ENCODE data around the gene STARD3NL. TPM values are rescaled to one million over a fixed set of nuclear protein-coding genes. Genes with fewer than 3 reads are reported as not detected.

The STARD3NL gene
- total and polyA plus RNA-seq, 4 experiments from 2014 or later = 11.4 to 54.4 (median 19.9) TPM

DNA sequence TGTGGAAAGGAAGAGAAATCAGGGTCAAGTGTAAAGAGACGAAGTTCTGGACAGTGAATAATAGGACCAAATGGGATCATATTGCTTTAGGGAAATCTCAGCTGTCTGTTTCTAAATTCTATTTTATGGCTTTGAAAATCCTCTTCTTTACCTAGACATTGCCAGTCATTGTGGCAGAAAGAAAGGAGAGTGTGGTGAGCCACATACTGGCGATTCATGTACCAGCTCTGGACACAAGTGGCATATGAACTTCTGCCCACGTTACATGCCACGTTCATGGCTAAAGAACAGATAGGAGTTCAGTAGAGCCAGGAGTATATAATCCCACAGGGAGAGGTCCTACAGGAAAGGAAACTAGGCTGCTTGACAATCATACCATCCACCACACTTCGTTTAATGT is 28.0 kb downstream of the STARD3NL start:
- no peak for DNase-seq
- Mint-ChIP-seq H3K27ac (peak overlapping the region in 3 of 7 donors; percentile 25 to 48 (median 37)), H3K4me3 (no peak overlapping the region), H3K9me3 (peaks cover 0 to 1% (median 0%) of the 10 kb centered on the region in 8 donors), H3K4me1 (peaks cover 0 to under 1% (median 0%) of the 10 kb centered on the region in 4 donors), H3K27me3 (no peaks in the 10 kb centered on the region), H3K36me3 (peaks cover 19 to 31% of the 10 kb centered on the region in 2 donors)
- intact Hi-C loops (cut with micrococcal nuclease) = no loop called here
- CTCF ChIA-PET (ENCODE audit: partially characterized antibody) = interaction anchor here (1.6 to 2.4 kb wide), 4 partner anchors 10 to 168 kb away, joined by 5 to 20 read pairs (median 8); no protein-coding TSS in a partner anchor
- Histone ChIP-seq H3K4me3 (ENCODE audit: low read length in 2 of 2) (no peak overlapping the region), H3K27ac (ENCODE audit: low read depth, low read length) (no peak overlapping the region), H3K4me1 (ENCODE audit: insufficient read depth, low read length) (no peaks in the 10 kb centered on the region), H3K27me3 (ENCODE audit: insufficient read depth, low read length) (no peaks in the 10 kb centered on the region), H3K9me3 (ENCODE audit: control insufficient read depth in 1 of 2, low read length in 2 of 2) (no peaks in the 10 kb centered on the region), H3K36me3 (ENCODE audit: insufficient read depth, low read length) (no peaks in the 10 kb centered on the region)
- POLR2A ChIA-PET (ENCODE audit: partially characterized antibody) = interaction anchor here (1.2 kb wide), 1 partner anchor 10 kb away, joined by 4 read pairs; no protein-coding TSS in a partner anchor

- H3K4me1 ChIP-seq (ENCODE audit: insufficient read depth, low read length) = no peaks in the 10 kb centered on the region
- H3K27me3 ChIP-seq (ENCODE audit: insufficient read depth, low read length) = no peaks in the 10 kb centered on the region
- ChIA-PET CTCF (ENCODE audit: partially characterized antibody) (interaction anchor here (1.0 to 2.4 kb wide), 4 partner anchors 8 to 166 kb away, joined by 4 to 20 read pairs (median 8); no protein-coding TSS in a partner anchor), POLR2A (ENCODE audit: partially characterized antibody) (no interaction called here)
- Mint-ChIP-seq H3K27ac (peak overlapping the region in 1 of 7 donors; percentile 17), H3K4me3 (no peak overlapping the region), H3K4me1 (peaks cover 0 to 3% (median 0%) of the 10 kb centered on the region in 4 donors), H3K36me3 (peaks cover 11 to 30% of the 10 kb centered on the region in 2 donors), H3K27me3 (no peaks in the 10 kb centered on the region), H3K9me3 (peaks cover 0 to 2% (median 0%) of the 10 kb centered on the region in 8 donors)
- no peaks in the 10 kb centered on the region for H3K9me3 ChIP-seq (ENCODE audit: control insufficient read depth in 1 of 2, low read length in 2 of 2)
- intact Hi-C loops (cut with micrococcal nuclease) = no loop called here
- H3K27ac ChIP-seq (ENCODE audit: low read depth, low read length) = no peak overlapping the region
- DNase-seq = no peak
- H3K4me3 ChIP-seq (ENCODE audit: low read length in 2 of 2) = no peak overlapping the region
- H3K36me3 ChIP-seq (ENCODE audit: insufficient read depth, low read length) = no peaks in the 10 kb centered on the region
These were observed 29.8 kb downstream of the STARD3NL start for GRCh38 chr7:38207843-38208242.

DNA sequence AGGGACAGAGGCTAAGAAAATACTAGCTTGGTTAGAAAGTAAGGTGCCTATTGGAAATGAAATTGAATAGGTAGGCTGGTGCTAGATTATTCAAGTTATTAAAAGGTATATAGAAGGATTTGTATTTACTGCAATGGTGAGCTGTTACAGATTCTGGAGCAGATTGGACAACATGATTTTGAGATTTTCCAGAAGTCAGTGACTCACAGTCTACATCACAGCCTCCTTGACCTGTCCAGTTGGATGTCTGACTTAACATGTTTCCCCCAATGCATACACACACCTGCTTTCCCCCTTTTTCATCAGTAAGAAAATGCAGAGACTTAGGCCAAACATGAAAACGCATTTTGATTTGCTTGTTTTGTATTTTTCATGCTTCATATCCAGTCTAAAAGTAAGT is 33.4 kb downstream of the STARD3NL start:
- CTCF ChIA-PET (ENCODE audit: partially characterized antibody) = interaction anchor here (0.5 to 5.5 kb wide), 9 partner anchors 10 to 163 kb away, joined by 3 to 55 read pairs (median 4); no protein-coding TSS in a partner anchor
- POLR2A ChIA-PET (ENCODE audit: partially characterized antibody) = no interaction called here

GRCh38 chr7:38211940-38212339 is 33.9 kb downstream of the STARD3NL start:
- Histone ChIP-seq H3K4me3 (ENCODE audit: low read length in 2 of 2) (no peak overlapping the region), H3K27me3 (ENCODE audit: insufficient read depth, low read length) (no peaks in the 10 kb centered on the region), H3K4me1 (ENCODE audit: insufficient read depth, low read length) (peaks cover 17% of the 10 kb centered on the region), H3K27ac (ENCODE audit: low read depth, low read length) (no peak overlapping the region), H3K9me3 (ENCODE audit: control insufficient read depth in 1 of 2, low read length in 2 of 2) (no peaks in the 10 kb centered on the region), H3K36me3 (ENCODE audit: insufficient read depth, low read length) (no peaks in the 10 kb centered on the region)
- Mint-ChIP-seq H3K4me1 (peaks cover 8 to 17% (median 14%) of the 10 kb centered on the region in 4 donors), H3K27me3 (no peaks in the 10 kb centered on the region), H3K4me3 (no peak overlapping the region), H3K9me3 (peaks cover 0 to 1% (median 0%) of the 10 kb centered on the region in 8 donors), H3K27ac (peak overlapping the region in 3 of 7 donors; percentile 24 to 59 (median 48)), H3K36me3 (peaks cover 9 to 34% of the 10 kb centered on the region in 2 donors)
- ChIA-PET POLR2A (ENCODE audit: partially characterized antibody) (no interaction called here), CTCF (ENCODE audit: partially characterized antibody) (interaction anchor here (0.5 to 5.5 kb wide), 9 partner anchors 10 to 162 kb away, joined by 3 to 55 read pairs (median 4); no protein-coding TSS in a partner anchor)
- intact Hi-C loops (cut with micrococcal nuclease) = no loop called here
- no peak for DNase-seq

More for the DNA sequence above, 33.4 kb downstream of the STARD3NL start:
- no peak overlapping the region for H3K4me3 Mint-ChIP-seq
- H3K4me3 ChIP-seq (ENCODE audit: low read length in 2 of 2) = no peak overlapping the region
- no peaks in the 10 kb centered on the region for H3K36me3 ChIP-seq (ENCODE audit: insufficient read depth, low read length)
- no peaks in the 10 kb centered on the region for H3K9me3 ChIP-seq (ENCODE audit: control insufficient read depth in 1 of 2, low read length in 2 of 2)
- peaks cover 9 to 34% of the 10 kb centered on the region in 2 donors for H3K36me3 Mint-ChIP-seq
- no peak for DNase-seq
- intact Hi-C loops (cut with micrococcal nuclease) = no loop called here
- H3K9me3 Mint-ChIP-seq = peaks cover 0 to 1% (median 0%) of the 10 kb centered on the region in 8 donors
- peaks cover 13% of the 10 kb centered on the region for H3K4me1 ChIP-seq (ENCODE audit: insufficient read depth, low read length)
- H3K27ac Mint-ChIP-seq = peak overlapping the region in 3 of 7 donors; percentile 5 to 59 (median 24)
- no peak overlapping the region for H3K27ac ChIP-seq (ENCODE audit: low read depth, low read length)
- peaks cover 7 to 13% (median 11%) of the 10 kb centered on the region in 4 donors for H3K4me1 Mint-ChIP-seq
- no peaks in the 10 kb centered on the region for H3K27me3 Mint-ChIP-seq
- no peaks in the 10 kb centered on the region for H3K27me3 ChIP-seq (ENCODE audit: insufficient read depth, low read length)

DNA sequence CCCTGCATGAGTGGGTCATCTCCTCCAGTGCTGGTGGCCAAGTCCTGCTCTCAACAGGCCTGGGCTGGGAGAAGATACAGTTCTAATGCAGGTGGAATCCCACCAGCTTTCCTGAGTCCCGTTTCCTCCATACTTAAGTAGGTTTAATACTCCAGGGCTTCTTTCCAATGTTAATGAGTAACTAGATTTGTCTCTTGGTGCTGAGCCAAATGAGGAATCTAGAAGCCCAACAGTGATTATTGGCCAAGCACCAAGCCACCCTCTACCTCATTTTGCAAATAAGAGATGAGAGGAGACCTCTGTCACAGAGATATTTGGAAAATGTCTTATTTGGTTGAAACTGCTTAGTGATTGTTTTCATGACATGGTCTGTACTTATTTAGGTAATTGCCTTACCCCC is 37.1 kb downstream of the STARD3NL start:
- Mint-ChIP-seq H3K27me3 (no peaks in the 10 kb centered on the region), H3K4me1 (peaks cover 19 to 41% (median 31%) of the 10 kb centered on the region in 4 donors), H3K9me3 (peaks cover 0 to 1% (median 0%) of the 10 kb centered on the region in 8 donors), H3K4me3 (no peak overlapping the region), H3K36me3 (peaks cover 10 to 35% of the 10 kb centered on the region in 2 donors), H3K27ac (peak overlapping the region in 4 of 7 donors; percentile 49 to 90 (median 86))
- POLR2A ChIA-PET (ENCODE audit: partially characterized antibody) = interaction anchor here (0.6 to 3.7 kb wide), 18 partner anchors 8 to 153 kb away, joined by 3 to 36 read pairs (median 4); partner anchors contain the start of gene STARD3NL
- Histone ChIP-seq H3K36me3 (ENCODE audit: insufficient read depth, low read length) (peaks cover 6% of the 10 kb centered on the region), H3K4me1 (ENCODE audit: insufficient read depth, low read length) (peaks cover 35% of the 10 kb centered on the region), H3K27ac (ENCODE audit: low read depth, low read length) (no peak overlapping the region), H3K4me3 (ENCODE audit: low read length in 2 of 2) (no peak overlapping the region), H3K9me3 (ENCODE audit: control insufficient read depth in 1 of 2, low read length in 2 of 2) (no peaks in the 10 kb centered on the region), H3K27me3 (ENCODE audit: insufficient read depth, low read length) (no peaks in the 10 kb centered on the region)
- no peak for DNase-seq
- intact Hi-C loops (cut with micrococcal nuclease) = loop anchor here (1.0 to 2.0 kb wide), 8 partner anchors 18 to 159 kb away; partner anchors contain the start of gene STARD3NL
- CTCF ChIA-PET (ENCODE audit: partially characterized antibody) = interaction anchor here (0.7 to 10.3 kb wide), 45 partner anchors 8 to 217 kb away, joined by 3 to 758 read pairs (median 8); partner anchors contain the start of gene STARD3NL

DNA sequence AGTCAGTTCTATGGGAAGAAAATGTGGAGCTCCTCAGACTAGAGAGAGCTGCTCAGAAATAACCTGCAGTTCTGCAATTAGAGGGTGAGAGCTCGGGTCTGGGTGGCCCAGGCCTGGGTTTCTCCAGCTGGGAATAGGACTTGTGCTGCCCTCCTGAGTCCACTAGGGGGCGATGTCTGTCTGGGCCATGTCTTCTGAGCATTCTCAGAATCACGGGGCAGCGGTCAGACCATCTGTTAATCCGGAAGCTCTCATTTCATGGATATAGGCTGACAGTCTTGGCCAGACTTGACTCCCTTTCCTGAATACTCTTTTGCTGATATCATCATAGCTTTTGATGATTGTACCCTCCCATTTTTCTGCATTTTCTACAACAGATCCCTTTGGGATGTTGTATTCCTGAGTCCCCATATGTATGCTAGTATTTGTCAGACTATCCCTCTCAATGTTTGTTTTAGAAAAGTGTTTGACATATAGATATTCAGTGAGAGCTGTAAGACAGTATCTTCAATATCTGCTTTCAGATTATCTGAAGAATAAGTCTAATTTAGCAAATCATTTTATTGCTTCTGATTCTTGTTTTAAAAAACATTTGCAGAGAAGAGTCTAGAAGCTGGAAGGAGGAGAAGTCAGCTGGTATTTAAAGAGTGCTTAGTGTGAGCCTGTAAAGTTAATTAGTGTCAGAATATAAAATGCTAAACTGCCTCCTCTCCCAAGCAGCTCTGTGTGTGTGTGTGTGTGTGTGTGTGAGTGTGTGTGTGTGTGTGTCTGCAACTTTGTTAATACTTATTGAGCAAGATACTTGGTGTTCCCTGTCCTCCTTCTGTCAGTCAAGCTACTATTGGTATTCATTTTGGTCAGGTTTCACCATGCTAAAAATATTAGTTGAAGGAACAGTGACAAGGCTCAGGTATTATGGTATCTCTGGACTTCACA is 38.0 kb downstream of the STARD3NL start:
- H3K9me3 ChIP-seq (ENCODE audit: control insufficient read depth in 1 of 2, low read length in 2 of 2) = no peaks in the 10 kb centered on the region
- peaks cover 9% of the 10 kb centered on the region for H3K36me3 ChIP-seq (ENCODE audit: insufficient read depth, low read length)
- Mint-ChIP-seq H3K4me1 (peaks cover 24 to 47% (median 36%) of the 10 kb centered on the region in 4 donors), H3K27me3 (no peaks in the 10 kb centered on the region), H3K27ac (peak overlapping the region; percentile 43 to 90 (median 83)), H3K9me3 (peaks cover 0 to 1% (median 0%) of the 10 kb centered on the region in 8 donors), H3K4me3 (peak overlapping the region in 7 of 8 donors; percentile 4 to 87 (median 56)), H3K36me3 (peaks cover 11 to 35% of the 10 kb centered on the region in 2 donors)
- no peaks in the 10 kb centered on the region for H3K27me3 ChIP-seq (ENCODE audit: insufficient read depth, low read length)
- peak; percentile 72 to 76 (median 75) for DNase-seq
- H3K4me3 ChIP-seq (ENCODE audit: low read length in 2 of 2) = no peak overlapping the region
- H3K27ac ChIP-seq (ENCODE audit: low read depth, low read length) = peak overlapping the region; percentile 1
- POLR2A ChIA-PET (ENCODE audit: partially characterized antibody) = interaction anchor here (0.6 to 3.7 kb wide), 22 partner anchors 9 to 157 kb away, joined by 3 to 36 read pairs (median 4); partner anchors contain the start of gene STARD3NL
- peaks cover 41% of the 10 kb centered on the region for H3K4me1 ChIP-seq (ENCODE audit: insufficient read depth, low read length)
- CTCF ChIA-PET (ENCODE audit: partially characterized antibody) = interaction anchor here (0.6 to 10.3 kb wide), 51 partner anchors 8 to 444 kb away, joined by 3 to 758 read pairs (median 7); partner anchors contain the start of genes STARD3NL and TARP
- intact Hi-C loops (cut with micrococcal nuclease) = loop anchor here (1.0 to 2.0 kb wide), 9 partner anchors 17 to 158 kb away; partner anchors contain the start of gene STARD3NL
